Activated CD8-positive, alpha-beta memory T cell treated with anti-CD3 and anti-CD28 coated beads, Interleukin-2, amount 10 ng/mL, durations not matched to agents 7 days and 5 days (primary cell): ENCODE results near the gene ERBB4. TPM values are rescaled to one million over a fixed set of nuclear protein-coding genes. Genes with fewer than 3 reads are reported as not detected.

ENCODE experiments used
- ATAC-seq: fragments of 150-1000 bp; cut with Tn5 transposase; one replicate; pipeline ENCODE4 v1.10.0; 2021; ENCODE audit warnings: moderate library complexity
- CTCF ChIA-PET: fragments of 350-600 bp; sonication (Branson Sonifier 250); formaldehyde crosslinking; loops from one replicate; lab custom pipeline; 2021; ENCODE audit warnings: antibody characterized with exemption; lab: Charles Lee
- DNase-seq: peaks from one replicate; pipeline ENCODE4 v3.0.0-alpha.2; 2020
- H3K27ac Mint-ChIP-seq: one replicate; pipeline ENCODE4 v1.8.0; 2021; ENCODE audit warnings: mild to moderate bottlenecking, mixed read lengths
- H3K27me3 Mint-ChIP-seq: one replicate; pipeline ENCODE4 v1.8.0; 2021; ENCODE audit warnings: mixed read lengths
- H3K36me3 Mint-ChIP-seq: one replicate; pipeline ENCODE4 v1.8.0; 2021; ENCODE audit warnings: mild to moderate bottlenecking, mixed read lengths
- H3K4me1 Mint-ChIP-seq: one replicate; pipeline ENCODE4 v1.8.0; 2021; ENCODE audit warnings: mixed read lengths
- H3K4me3 Mint-ChIP-seq: one replicate; pipeline ENCODE4 v1.8.0; 2021; ENCODE audit warnings: mild to moderate bottlenecking, moderate library complexity, mixed read lengths
- H3K9me3 Mint-ChIP-seq: one replicate; pipeline ENCODE4 v1.8.0; 2022; ENCODE audit warnings: low read depth, mixed read lengths
- total RNA-seq, 2 experiments: library from RNA; stranded (reverse); gene quantifications; one replicate each; pipeline ENCODE4 v1.2.3, GENCODE V29; 2021

The ERBB4 gene
- total RNA-seq, 2 experiments from 2014 or later, result not detected

DNA sequence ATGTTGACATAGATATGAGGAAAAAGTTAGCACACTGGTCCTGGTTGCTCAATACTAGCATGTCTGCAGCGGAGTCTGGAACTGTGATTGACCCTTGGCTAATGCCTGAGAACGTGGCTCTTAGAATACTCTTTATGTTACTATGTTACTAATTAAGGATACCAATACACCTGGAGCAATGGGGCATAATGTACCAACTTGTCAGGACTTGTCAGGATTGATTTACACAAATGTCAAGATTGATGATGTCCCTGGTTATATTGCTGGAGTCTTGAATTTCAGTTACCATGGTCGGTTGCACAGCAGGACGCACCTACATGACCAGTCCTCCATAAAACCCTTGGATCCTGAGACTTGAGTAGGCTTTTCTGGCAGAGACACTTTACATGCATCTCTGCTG, 1171.3 kb downstream of the ERBB4 start:
- DNase-seq (no peak), ATAC-seq (no peak)
- Mint-ChIP-seq H3K36me3 (no peaks in the 10 kb centered on the region), H3K27ac (no peak overlapping the region), H3K4me1 (no peaks in the 10 kb centered on the region), H3K9me3 (peaks cover 4% of the 10 kb centered on the region), H3K4me3 (no peak overlapping the region), H3K27me3 (no peaks in the 10 kb centered on the region)
- CTCF ChIA-PET, result no interaction called here

GRCh38 chr2:211364911-211365310, 1173.7 kb downstream of the ERBB4 start:
- ATAC-seq, result no peak
- no peaks in the 10 kb centered on the region for H3K4me1 Mint-ChIP-seq
- no peak for DNase-seq
- H3K27ac Mint-ChIP-seq, result no peak overlapping the region
- no peaks in the 10 kb centered on the region for H3K27me3 Mint-ChIP-seq
- CTCF ChIA-PET, result no interaction called here
- H3K4me3 Mint-ChIP-seq, result no peak overlapping the region
- peaks cover 7% of the 10 kb centered on the region for H3K9me3 Mint-ChIP-seq
- no peaks in the 10 kb centered on the region for H3K36me3 Mint-ChIP-seq

DNA sequence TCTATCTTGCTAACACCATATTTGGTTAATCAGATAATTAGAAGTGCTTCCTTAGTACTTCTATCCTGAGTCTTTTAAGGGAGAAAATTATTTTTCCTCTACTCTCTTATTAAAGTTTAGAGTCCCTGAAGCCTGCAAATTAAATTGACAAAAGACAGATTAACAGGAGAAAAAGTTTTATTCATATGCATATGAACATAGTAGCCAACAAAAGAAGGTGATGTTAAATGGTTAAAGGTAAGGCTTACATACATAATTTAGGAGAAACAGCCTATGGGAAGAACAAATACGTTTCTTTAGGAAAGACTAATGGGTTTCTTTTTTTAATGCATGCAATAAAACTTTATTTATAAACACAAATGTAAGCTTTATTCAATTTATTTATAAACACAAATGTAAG, 1177.2 kb downstream of the ERBB4 start:
- no peaks in the 10 kb centered on the region for H3K27me3 Mint-ChIP-seq
- ATAC-seq, result no peak

DNA sequence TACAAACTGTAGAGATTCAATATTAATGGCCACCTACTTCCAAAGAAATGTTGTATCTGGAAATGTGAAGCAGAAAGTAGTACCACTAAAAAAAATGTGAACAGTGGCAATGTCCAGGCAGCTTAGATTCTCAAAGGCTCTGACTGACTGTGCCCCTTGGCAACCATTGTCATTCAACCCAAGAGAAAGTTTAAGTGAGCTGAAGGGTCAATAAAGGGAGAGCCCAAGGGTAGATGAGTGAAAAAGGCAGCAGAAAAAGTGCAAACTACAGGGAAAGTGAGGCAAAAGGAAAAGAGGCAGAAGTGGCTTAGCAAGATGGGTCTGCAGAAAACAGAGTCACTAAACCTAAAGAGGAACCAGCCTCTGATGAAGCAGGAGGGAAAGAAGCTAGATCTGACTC, 1179.3 kb downstream of the ERBB4 start:
- H3K9me3 Mint-ChIP-seq, result peaks cover 3% of the 10 kb centered on the region
- no peaks in the 10 kb centered on the region for H3K36me3 Mint-ChIP-seq
- CTCF ChIA-PET, result no interaction called here
- H3K4me1 Mint-ChIP-seq, result no peaks in the 10 kb centered on the region
- no peak for DNase-seq
- no peak overlapping the region for H3K27ac Mint-ChIP-seq
- H3K27me3 Mint-ChIP-seq, result no peaks in the 10 kb centered on the region
- no peak for ATAC-seq
- no peak overlapping the region for H3K4me3 Mint-ChIP-seq

More for the DNA sequence above, 1177.2 kb downstream of the ERBB4 start:
- H3K36me3 Mint-ChIP-seq, result no peaks in the 10 kb centered on the region
- H3K4me3 Mint-ChIP-seq, result no peak overlapping the region
- DNase-seq, result no peak
- H3K4me1 Mint-ChIP-seq, result no peaks in the 10 kb centered on the region
- CTCF ChIA-PET, result no interaction called here
- no peak overlapping the region for H3K27ac Mint-ChIP-seq
- H3K9me3 Mint-ChIP-seq, result peaks cover 3% of the 10 kb centered on the region

DNA sequence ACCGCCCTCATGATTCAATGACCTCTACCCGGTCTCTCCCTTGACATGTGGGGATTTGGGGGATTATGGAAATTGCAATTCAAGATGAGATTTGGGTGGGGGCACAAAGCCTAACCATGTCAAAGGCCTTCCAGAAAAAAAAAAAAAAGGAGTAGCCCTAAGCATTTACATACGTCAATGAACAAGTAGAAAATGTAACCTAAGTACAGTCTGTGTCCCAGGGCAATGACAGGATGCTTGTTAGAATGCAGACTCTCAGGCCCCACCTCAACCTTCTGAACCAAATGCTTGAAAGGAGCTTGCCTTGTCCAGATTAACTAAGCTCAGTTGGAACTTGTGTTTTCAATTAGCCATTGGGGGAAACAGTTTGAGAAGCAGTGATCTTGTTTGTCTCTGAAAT, 1180.1 kb downstream of the ERBB4 start:
- Mint-ChIP-seq H3K4me3 (no peak overlapping the region), H3K27ac (no peak overlapping the region), H3K4me1 (no peaks in the 10 kb centered on the region), H3K9me3 (peaks cover 3% of the 10 kb centered on the region), H3K36me3 (no peaks in the 10 kb centered on the region), H3K27me3 (no peaks in the 10 kb centered on the region)
- CTCF ChIA-PET, result no interaction called here
- ATAC-seq, result no peak
- no peak for DNase-seq

DNA sequence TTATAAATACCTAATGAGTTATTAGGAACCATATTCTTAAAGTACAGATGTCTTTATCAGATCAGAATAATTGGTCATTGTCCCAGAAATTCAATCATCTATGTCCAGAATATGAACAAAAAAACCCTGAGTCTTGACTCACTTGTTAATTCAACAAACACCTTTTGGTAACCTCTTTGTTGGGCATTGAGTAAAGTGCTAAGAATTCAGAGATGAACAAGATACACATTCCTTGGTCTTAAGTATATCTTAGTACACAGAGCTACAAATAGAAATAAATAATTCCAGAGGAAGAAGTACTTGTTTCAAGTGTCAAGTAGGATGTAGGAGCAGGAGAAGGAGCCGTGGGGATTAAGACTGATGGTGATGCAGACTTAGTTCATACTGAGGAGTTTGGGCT, 1184.1 kb downstream of the ERBB4 start:
- Mint-ChIP-seq H3K36me3 (no peaks in the 10 kb centered on the region), H3K9me3 (no peaks in the 10 kb centered on the region), H3K27me3 (no peaks in the 10 kb centered on the region), H3K27ac (no peak overlapping the region), H3K4me3 (no peak overlapping the region), H3K4me1 (no peaks in the 10 kb centered on the region)
- DNase-seq (no peak), ATAC-seq (no peak)
- CTCF ChIA-PET, result no interaction called here

- DNase-seq (no peak), ATAC-seq (no peak)
- no peaks in the 10 kb centered on the region for H3K27me3 Mint-ChIP-seq
- H3K9me3 Mint-ChIP-seq, result no peaks in the 10 kb centered on the region
- CTCF ChIA-PET, result no interaction called here
- no peaks in the 10 kb centered on the region for H3K36me3 Mint-ChIP-seq
- H3K27ac Mint-ChIP-seq, result no peak overlapping the region
- H3K4me3 Mint-ChIP-seq, result no peak overlapping the region
- H3K4me1 Mint-ChIP-seq, result no peaks in the 10 kb centered on the region
Measured at GRCh38 chr2:211351987-211352386, 1186.6 kb downstream of the ERBB4 start.

DNA sequence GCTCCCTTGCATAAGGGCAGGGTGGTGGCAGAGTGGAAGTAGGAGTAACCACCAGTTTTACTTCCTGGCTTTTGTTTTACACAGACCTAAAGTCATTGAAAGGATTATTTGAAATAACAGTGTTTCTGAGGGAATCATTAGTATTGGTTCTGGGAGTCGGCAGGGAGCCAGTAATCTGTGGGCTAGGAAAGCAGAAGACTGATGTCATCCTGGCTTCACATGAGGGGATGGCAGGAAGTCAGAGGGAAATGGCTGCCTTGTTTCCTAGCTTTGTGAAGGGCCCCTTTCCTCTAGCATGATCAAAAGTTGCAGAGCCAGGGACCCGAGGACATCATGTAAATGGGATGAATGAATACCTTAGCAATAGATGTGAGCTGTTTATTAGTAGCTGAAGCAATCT, 1189.6 kb downstream of the ERBB4 start:
- Mint-ChIP-seq H3K4me1 (no peaks in the 10 kb centered on the region), H3K4me3 (no peak overlapping the region), H3K27ac (no peak overlapping the region), H3K27me3 (no peaks in the 10 kb centered on the region), H3K36me3 (no peaks in the 10 kb centered on the region), H3K9me3 (no peaks in the 10 kb centered on the region)
- ATAC-seq (no peak), DNase-seq (no peak)
- CTCF ChIA-PET, result no interaction called here

DNA sequence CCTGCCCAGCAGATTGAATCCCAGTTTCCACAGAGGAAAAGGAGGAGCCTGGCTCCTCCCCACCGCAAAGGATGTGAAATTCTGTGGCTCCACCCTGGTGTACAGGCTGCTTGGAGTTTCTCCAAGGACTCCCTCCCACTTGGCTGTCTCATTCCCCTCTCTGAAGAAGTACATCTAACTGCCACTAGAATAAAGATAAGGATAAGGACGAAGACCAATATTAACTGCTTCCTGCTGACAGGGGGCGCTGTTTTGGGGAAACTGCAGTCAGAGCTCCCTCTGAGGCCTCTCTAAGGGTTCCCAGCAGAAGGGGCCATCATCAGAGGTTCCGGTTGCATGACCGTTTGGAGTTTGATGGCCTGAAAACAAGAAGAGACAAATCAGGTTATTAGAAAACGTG, 1191.3 kb downstream of the ERBB4 start:
- Mint-ChIP-seq H3K36me3 (no peaks in the 10 kb centered on the region), H3K27me3 (no peaks in the 10 kb centered on the region), H3K4me3 (no peak overlapping the region), H3K9me3 (no peaks in the 10 kb centered on the region), H3K27ac (no peak overlapping the region), H3K4me1 (no peaks in the 10 kb centered on the region)
- DNase-seq (no peak), ATAC-seq (no peak)
- CTCF ChIA-PET, result no interaction called here

DNA sequence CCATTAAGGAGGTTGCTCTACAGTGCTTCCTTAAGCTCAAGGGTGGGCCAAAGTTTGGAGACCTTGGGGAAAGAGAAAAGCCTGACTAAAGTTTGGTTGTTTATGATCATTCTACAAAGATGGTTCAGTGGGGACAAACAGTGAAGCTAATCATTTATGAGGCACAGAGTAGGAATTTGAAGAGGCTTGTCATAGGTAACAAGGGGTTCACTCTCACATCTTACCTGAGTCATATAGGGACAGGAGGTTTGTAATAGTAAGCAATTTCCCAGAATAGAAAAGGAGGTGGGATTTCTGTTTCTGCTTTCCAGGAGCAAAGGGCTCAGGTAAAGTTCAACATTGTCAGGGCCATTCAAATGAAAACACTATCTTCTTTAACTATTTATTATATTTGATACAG, 1194.3 kb downstream of the ERBB4 start:
- CTCF ChIA-PET, result no interaction called here
- no peak overlapping the region for H3K27ac Mint-ChIP-seq

DNA sequence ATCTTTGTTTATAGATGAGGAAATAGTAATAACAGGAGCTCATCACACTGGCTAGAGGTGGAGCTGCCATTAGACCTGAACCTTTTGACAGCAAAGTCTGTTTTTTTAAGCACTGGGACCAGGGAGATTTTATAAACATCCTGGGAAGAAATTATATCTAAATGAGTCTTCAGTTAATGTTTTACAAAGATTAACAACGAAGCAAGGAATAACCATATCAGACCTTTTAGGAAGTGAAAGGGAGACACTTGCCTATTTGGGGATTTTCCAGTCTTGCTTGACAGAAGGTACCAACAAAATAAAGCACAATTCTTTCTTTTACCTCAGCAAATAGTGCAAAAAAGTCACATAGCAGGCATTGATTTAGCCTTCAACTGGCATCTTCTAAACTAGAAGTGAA, 1205.2 kb downstream of the ERBB4 start:
- CTCF ChIA-PET, result no interaction called here
- Mint-ChIP-seq H3K4me1 (no peaks in the 10 kb centered on the region), H3K36me3 (no peaks in the 10 kb centered on the region), H3K27ac (no peak overlapping the region), H3K27me3 (no peaks in the 10 kb centered on the region), H3K9me3 (peaks cover 3% of the 10 kb centered on the region), H3K4me3 (no peak overlapping the region)
- no peak for DNase-seq
- no peak for ATAC-seq

More for the DNA sequence above, 1194.3 kb downstream of the ERBB4 start:
- Mint-ChIP-seq H3K4me1 (no peaks in the 10 kb centered on the region), H3K9me3 (no peaks in the 10 kb centered on the region), H3K36me3 (no peaks in the 10 kb centered on the region), H3K27me3 (no peaks in the 10 kb centered on the region), H3K4me3 (no peak overlapping the region)
- DNase-seq (no peak), ATAC-seq (no peak)

- Mint-ChIP-seq H3K4me3 (no peak overlapping the region), H3K36me3 (no peaks in the 10 kb centered on the region), H3K9me3 (peaks cover 3% of the 10 kb centered on the region), H3K4me1 (no peaks in the 10 kb centered on the region), H3K27me3 (no peaks in the 10 kb centered on the region), H3K27ac (no peak overlapping the region)
- no peak for ATAC-seq
- CTCF ChIA-PET, result no interaction called here
- DNase-seq, result no peak
Measured at GRCh38 chr2:211331736-211332135, 1206.9 kb downstream of the ERBB4 start.

- no peaks in the 10 kb centered on the region for H3K36me3 Mint-ChIP-seq
- no peaks in the 10 kb centered on the region for H3K27me3 Mint-ChIP-seq
- H3K9me3 Mint-ChIP-seq, result no peaks in the 10 kb centered on the region
- no peak overlapping the region for H3K4me3 Mint-ChIP-seq
- H3K4me1 Mint-ChIP-seq, result no peaks in the 10 kb centered on the region
- ATAC-seq, result no peak
- no peak overlapping the region for H3K27ac Mint-ChIP-seq
- CTCF ChIA-PET, result no interaction called here
- DNase-seq, result no peak
Measured at GRCh38 chr2:211329882-211330281, 1208.7 kb downstream of the ERBB4 start.

GRCh38 chr2:211329421-211329820, 1209.2 kb downstream of the ERBB4 start:
- Mint-ChIP-seq H3K4me1 (no peaks in the 10 kb centered on the region), H3K36me3 (no peaks in the 10 kb centered on the region), H3K4me3 (no peak overlapping the region), H3K9me3 (no peaks in the 10 kb centered on the region), H3K27me3 (no peaks in the 10 kb centered on the region), H3K27ac (no peak overlapping the region)
- ATAC-seq (no peak), DNase-seq (no peak)
- CTCF ChIA-PET, result no interaction called here

GRCh38 chr2:211328126-211328525, 1210.5 kb downstream of the ERBB4 start:
- no peak overlapping the region for H3K4me3 Mint-ChIP-seq
- CTCF ChIA-PET, result no interaction called here
- H3K27me3 Mint-ChIP-seq, result no peaks in the 10 kb centered on the region
- no peaks in the 10 kb centered on the region for H3K4me1 Mint-ChIP-seq
- H3K27ac Mint-ChIP-seq, result no peak overlapping the region
- no peaks in the 10 kb centered on the region for H3K9me3 Mint-ChIP-seq
- DNase-seq (no peak), ATAC-seq (no peak)
- no peaks in the 10 kb centered on the region for H3K36me3 Mint-ChIP-seq
